Measurements from ENCODE around the gene ERCC3. TPM values are rescaled to one million over a fixed set of nuclear protein-coding genes. Genes with fewer than 3 reads are reported as not detected.

Gene ERCC3
- total RNA-seq, 1 experiment from 2014 or later: 60.8 TPM

DNA sequence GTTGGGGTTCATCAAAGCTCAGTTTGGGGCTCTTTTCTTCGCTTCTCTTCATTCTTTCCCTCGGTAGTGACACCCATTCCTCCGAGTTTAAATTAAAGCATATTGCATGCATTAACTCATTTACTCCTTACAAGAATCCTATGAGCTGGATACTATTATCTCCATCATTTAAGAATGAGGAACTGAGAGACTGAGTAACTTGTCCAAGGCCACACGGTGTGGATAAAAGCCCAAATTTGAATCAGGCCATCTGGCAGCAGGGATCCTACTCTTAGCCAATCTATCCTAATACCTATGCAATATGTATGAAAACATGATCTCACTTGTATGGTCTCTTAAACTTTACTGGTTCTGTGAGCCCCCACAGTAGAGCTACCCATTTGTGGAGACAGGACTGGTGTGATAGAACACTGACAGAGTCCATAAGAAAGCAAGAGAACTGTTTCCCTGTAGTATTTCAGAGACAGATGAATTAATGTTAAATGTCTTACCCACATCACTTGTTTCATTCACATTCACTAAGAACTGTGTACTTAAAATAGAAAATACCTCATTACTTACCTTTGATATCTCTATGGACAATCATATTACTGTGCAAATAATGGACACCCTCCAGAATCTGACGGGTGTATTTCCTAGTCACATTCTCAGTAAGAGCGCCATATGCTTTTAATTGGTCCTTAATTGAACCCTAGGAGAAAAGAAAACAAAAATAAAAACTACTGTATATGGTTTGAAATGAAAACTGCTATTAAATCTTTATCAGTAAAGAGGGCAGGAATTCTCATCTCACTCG is 20.4 kb upstream of the ERCC3 start:
- Histone ChIP-seq H2AK5ac (ENCODE audit: insufficient read length, low read length) (no peak overlapping the region), H3K56ac (ENCODE audit: insufficient read length, low read depth, low read length) (no peak overlapping the region), H3K18ac (ENCODE audit: insufficient read length, low read depth, low read length) (no peak overlapping the region), H3K79me1 (ENCODE audit: insufficient read depth, low read depth, low read length, poor library complexity, severe bottlenecking) (no peaks in the 10 kb centered on the region), H3K79me2 (ENCODE audit: insufficient read depth, low read length) (no peaks in the 10 kb centered on the region), H2BK15ac (ENCODE audit: low read depth, low read length) (no peak overlapping the region), H3T11ph (ENCODE audit: low read length) (no peak overlapping the region), H2BK20ac (ENCODE audit: low read depth, low read length, poor library complexity, severe bottlenecking) (no peak overlapping the region), H3K27me3 (ENCODE audit: insufficient read depth, low read length) (no peaks in the 10 kb centered on the region), H3K9ac (ENCODE audit: extremely low read depth, insufficient read length, low read length) (no peak overlapping the region), H2BK5ac (ENCODE audit: insufficient read length, low read length) (no peak overlapping the region), H3K4me1 (ENCODE audit: insufficient read depth, low read length) (no peaks in the 10 kb centered on the region), H3K14ac (ENCODE audit: insufficient read depth, low read length) (no peak overlapping the region), H3K4ac (ENCODE audit: low read depth, low read length) (no peak overlapping the region), H3K9me3 (ENCODE audit: control insufficient read depth, low read depth, low read length) (no peaks in the 10 kb centered on the region), H3K23ac (ENCODE audit: insufficient read length, low read depth, low read length) (no peak overlapping the region), H4K91ac (ENCODE audit: insufficient read length, low read depth, low read length) (no peak overlapping the region), H2AFZ (ENCODE audit: low read length) (no peak overlapping the region), H3K27ac (ENCODE audit: insufficient read length, low read depth, low read length) (no peak overlapping the region), H4K20me1 (ENCODE audit: control insufficient read depth, insufficient read depth, insufficient read length) (no peaks in the 10 kb centered on the region), H3K4me2 (ENCODE audit: insufficient read depth, insufficient read length, low read length) (no peak overlapping the region), H2BK120ac (ENCODE audit: low read depth, low read length, poor library complexity, severe bottlenecking) (no peak overlapping the region), H4K5ac (ENCODE audit: insufficient read length, low read depth, low read length) (no peak overlapping the region), H2BK12ac (ENCODE audit: insufficient read length, low read depth, low read length) (no peak overlapping the region), H3K23me2 (ENCODE audit: insufficient read length, low read depth, low read length, poor library complexity, severe bottlenecking) (no peaks in the 10 kb centered on the region), H4K8ac (replicated peaks; ENCODE audit: insufficient read length, low read depth, low read length) (no peak overlapping the region)
- H3K4me1 Mint-ChIP-seq: no peaks in the 10 kb centered on the region
- no peak overlapping the region for H3K4me3 Mint-ChIP-seq
- WGBS (ENCODE audit: extremely low coverage, insufficient read length, low lambda C conversion rate): no CpG with 5 or more reads among the region's 7 CpGs
- peaks cover 8 to 36% (median 36%) of the 10 kb centered on the region in 3 experiments; a peak in 6 of 7 replicates for H3K36me3 Mint-ChIP-seq (ENCODE audit: insufficient read depth in 1 of 3, low read depth in 3 of 3)
- no peaks in the 10 kb centered on the region for H3K27me3 Mint-ChIP-seq (ENCODE audit: low read depth)
- TF ChIP-seq, protein P1, sequence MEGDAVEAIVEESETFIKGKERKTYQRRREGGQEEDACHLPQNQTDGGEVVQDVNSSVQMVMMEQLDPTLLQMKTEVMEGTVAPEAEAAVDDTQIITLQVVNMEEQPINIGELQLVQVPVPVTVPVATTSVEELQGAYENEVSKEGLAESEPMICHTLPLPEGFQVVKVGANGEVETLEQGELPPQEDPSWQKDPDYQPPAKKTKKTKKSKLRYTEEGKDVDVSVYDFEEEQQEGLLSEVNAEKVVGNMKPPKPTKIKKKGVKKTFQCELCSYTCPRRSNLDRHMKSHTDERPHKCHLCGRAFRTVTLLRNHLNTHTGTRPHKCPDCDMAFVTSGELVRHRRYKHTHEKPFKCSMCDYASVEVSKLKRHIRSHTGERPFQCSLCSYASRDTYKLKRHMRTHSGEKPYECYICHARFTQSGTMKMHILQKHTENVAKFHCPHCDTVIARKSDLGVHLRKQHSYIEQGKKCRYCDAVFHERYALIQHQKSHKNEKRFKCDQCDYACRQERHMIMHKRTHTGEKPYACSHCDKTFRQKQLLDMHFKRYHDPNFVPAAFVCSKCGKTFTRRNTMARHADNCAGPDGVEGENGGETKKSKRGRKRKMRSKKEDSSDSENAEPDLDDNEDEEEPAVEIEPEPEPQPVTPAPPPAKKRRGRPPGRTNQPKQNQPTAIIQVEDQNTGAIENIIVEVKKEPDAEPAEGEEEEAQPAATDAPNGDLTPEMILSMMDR (conservative IDR thresholded peaks at IDR 0.05): no peak
- H3K27ac Mint-ChIP-seq: no peak overlapping the region
- no peaks in the 10 kb centered on the region for H3K9me3 Mint-ChIP-seq
- DNase-seq: no peak
